Activated T-cell treated with anti-CD3 and anti-CD28 coated beads, Interleukin-2, amount 50 U/mL, for 1 hour (primary cell): Measurements from ENCODE around the gene MYO15A.

ENCODE experiments used
- DNase-seq: peaks from one replicate; pipeline ENCODE4 v3.0.0-alpha.2; 2020

Gene MYO15A, protein sequence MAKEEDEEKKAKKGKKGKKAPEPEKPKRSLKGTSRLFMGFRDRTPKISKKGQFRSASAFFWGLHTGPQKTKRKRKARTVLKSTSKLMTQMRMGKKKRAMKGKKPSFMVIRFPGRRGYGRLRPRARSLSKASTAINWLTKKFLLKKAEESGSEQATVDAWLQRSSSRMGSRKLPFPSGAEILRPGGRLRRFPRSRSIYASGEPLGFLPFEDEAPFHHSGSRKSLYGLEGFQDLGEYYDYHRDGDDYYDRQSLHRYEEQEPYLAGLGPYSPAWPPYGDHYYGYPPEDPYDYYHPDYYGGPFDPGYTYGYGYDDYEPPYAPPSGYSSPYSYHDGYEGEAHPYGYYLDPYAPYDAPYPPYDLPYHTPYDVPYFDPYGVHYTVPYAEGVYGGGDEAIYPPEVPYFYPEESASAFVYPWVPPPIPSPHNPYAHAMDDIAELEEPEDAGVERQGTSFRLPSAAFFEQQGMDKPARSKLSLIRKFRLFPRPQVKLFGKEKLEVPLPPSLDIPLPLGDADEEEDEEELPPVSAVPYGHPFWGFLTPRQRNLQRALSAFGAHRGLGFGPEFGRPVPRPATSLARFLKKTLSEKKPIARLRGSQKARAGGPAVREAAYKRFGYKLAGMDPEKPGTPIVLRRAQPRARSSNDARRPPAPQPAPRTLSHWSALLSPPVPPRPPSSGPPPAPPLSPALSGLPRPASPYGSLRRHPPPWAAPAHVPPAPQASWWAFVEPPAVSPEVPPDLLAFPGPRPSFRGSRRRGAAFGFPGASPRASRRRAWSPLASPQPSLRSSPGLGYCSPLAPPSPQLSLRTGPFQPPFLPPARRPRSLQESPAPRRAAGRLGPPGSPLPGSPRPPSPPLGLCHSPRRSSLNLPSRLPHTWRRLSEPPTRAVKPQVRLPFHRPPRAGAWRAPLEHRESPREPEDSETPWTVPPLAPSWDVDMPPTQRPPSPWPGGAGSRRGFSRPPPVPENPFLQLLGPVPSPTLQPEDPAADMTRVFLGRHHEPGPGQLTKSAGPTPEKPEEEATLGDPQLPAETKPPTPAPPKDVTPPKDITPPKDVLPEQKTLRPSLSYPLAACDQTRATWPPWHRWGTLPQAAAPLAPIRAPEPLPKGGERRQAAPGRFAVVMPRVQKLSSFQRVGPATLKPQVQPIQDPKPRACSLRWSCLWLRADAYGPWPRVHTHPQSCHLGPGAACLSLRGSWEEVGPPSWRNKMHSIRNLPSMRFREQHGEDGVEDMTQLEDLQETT (N-terminal part only)

DNA sequence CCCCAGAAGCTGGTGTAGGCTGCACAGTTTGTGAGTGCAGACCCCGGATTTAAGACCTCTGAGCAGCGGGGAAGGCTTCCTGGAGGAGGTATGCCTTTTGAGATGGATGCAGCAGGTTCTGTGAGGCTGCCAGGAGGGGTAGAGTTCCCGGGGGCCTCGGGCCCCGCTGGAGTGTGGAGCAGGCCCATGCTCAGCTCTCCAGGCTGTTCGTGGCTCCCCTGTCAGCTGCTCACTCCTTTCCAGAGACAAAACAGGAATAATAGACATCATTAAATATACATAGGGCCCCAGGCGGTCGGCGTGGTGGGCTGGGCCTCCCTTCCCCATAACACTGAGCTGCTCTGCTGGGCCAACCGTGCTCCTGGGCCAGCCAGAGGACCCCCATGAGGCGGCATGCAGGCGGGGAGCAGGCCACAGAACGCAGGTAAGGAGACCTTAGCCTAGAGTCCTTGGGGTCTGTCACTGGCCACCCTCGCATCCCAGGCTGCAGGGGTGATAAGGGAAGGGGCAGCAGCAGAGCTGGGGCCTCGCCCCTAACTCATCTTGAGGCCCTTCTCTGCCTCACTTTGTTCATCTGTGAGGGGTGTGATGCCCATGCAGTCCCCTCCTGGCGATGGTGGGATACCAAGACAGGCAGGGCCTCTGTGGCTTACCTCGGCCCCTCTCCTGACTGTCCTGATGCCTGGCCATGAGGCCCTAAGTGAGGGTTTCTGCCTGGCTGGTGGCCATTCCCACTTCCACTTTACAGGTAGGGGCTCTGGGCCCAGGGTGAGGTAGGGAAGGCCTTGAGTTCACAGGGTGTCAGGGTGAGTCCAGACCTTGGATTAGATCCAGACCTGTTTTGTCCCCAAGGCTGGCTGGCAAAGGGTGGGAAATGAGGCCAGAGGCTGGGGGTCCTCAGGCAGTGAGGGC, at the start of gene MYO15A:
MYO15A (plus strand) TSS at position 356 of the 912 bp plus-strand sequence. CDS start 10,045 bp downstream, outside the sequence.
- DNase-seq, result no peak

DNA sequence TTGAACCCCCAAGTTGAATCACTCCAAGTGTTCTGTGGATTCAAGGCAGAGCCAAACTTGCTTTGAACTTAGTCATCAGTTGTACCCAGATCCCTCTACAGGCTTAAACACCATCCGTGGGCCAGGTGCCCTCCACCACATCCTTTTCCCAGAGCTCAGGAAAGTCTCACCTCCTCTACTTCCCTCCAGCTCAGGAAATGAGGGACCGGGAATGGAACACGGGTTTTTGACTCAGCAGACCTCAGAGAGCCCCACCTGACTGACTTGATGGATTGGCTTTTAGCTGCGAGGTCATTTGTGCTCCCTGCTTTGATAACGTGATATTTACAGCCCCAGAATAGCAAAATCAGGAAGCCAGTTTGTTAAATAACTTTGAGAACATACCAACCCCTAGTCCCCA, 49.3 kb upstream of the MYO15A start:
- DNase-seq, result no peak

DNA sequence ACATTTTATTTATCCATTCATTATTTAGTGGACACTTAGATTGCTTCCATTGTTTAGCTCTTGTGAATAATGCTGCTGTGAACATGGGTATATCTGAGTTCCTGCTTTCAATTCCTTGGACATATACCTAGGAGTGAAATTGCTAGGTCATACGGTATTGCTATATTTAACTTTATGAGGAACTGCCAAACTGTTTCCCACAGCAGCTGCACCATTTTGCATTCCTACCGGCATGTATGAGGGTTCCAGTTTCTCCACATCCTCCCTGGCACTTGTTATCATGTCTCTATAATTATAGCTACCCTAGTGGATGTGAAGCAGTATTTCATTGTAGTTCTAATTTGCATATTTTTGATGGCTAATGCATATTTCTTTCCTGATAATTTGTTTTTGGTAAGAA, 44.5 kb upstream of the MYO15A start:
- no peak for DNase-seq

DNA sequence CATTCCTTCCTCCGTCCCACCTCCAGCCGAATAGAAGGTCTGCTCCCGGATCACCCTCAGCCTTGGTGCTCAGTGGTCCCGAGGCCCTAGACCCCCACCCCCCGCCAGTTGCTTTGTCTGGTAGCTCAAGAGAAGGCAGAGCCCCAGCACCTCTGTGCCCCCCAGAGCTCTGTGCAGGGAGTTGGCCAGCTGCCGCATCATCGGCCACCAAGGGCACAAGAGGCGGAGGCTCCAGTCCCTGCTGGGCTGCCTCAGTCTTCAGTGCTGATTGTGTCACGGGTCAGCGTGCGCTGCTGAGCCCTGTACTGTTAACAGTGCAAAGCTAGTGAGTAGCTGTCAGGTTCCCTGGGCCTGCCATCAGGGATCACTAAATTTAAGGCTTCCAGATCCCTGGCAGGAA, 43.0 kb upstream of the MYO15A start:
- no peak for DNase-seq

DNA sequence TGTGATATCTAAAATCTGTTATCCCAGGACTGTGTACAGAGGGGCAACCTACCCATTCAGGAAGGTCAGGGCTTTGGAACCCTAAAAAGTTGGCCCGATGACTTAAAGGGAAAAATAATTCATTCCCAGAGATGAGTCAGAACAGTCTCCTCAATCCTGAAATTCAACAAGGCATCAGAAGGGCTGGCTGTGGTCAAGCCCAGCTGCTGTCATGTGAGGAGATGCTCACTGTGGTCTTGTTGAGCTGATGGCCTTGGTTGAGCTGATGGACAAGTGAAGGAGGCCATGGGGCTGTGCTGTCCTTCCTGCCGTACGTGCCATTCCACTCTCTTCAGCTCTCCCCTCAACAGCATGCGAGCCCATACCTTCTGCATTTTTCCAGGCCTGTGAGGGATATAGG, 41.7 kb upstream of the MYO15A start:
- DNase-seq, result no peak

DNA sequence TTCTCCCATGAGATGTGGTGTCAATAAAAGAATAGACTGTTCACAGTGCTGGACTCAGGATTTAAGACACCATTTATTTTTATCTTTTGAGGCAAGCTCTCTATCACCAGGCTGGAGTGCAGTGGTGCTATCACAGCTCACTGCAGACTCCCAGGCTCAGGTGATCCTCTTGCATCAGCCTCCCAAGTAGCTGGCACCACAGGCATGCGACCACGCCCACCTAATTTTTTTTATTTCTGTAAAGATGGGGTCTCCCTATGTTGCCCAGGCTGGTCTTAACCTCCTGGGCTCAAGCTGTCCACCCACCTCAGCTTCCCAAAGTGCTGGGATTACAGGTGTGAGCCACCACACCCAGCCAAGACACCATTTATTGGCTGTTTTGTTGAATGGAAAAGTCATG, 39.5 kb upstream of the MYO15A start:
- DNase-seq, result no peak

DNA sequence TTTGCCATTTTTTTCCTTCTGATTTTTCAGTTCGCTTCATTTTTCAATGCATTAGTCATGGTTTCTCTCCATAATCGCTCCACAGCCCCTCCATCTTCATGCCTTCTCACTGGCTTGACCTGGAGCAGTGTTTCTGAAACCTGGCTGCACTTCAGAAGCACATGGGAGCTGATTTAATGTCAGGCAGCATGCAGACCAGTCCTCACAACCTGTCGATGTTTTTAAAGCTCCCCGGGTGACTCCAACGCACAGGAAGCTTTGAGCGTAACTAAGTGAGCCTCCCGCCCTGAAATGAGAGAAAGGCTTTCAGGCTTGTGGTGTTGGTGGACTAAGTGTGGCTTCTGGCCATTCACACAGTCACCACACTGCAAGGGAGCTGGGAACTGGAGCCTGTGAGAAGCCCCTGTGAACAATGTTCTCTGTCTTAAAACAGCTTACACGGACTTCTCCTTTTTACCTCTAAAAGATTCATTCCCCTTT, 37.7 kb upstream of the MYO15A start:
- no peak for DNase-seq

DNA sequence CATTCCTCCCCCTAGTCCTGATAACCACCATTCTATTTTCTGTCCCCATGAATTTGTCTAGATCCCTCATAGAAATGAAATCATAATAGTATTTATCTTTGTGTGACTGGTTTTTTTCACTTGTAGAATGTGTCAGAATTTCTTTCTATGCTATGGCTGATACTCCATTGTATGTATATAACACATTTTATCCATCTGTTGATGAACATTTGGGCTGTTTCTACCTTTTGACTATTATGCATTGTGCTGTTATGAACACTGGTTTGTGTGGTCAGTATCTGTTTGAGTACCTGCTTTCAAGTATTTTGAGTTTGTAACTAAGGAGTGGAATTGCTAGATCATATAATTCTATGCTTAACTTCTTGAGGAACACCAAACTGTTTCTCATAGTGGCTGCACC, 36.8 kb upstream of the MYO15A start:
- no peak for DNase-seq

DNA sequence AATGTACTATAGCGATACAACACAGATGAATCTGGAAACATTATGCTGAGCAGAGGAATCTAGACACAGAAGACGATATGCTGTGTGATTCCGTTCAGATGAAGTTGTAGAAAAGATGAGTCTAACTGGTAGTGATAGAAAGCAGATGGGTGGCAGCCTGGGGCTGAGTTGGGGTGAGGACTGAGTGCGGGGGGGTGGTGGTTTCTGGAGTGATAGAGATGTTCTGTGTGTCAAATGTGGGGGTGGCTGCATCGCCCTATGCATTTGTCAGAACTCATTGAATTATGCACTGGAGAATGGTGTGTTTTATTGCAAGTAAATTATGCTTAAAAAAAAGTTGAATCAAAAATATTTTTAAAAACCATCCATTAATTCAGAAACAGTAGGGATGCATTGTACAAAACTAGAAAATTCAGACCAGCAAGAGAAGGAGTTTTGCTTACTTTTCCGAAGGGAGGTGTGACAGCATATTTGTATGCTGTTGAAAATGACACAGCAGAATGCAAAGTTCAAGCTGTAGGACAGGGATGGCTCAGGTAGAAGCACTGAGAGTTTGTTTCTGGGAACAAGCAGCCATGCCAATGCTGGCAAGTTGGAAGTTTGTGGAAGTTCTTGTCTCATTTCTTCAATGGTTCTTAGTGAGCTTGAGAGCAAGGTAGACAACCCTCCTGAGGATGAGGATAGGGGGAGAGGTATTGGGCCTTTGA, 33.8 kb upstream of the MYO15A start:
- no peak for DNase-seq

DNA sequence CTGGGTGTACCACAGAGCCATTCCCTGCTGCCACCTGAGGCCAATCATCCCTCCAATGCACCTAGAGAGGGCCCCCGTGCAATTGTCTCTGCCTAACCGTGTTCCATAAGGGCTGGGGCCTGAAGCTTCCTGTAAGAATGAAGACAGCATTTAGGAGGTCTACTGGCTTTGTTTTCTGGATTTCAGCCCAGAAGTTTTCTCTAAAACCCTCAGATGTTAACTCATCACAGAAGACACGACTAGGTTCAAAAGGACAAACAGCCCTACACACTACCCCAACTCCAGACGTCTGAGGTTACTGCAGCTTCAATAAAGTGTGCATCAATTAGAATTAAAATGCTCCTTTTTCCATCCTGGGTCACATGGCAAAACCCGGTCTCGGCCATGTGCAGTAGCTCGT, 31.6 kb upstream of the MYO15A start:
- DNase-seq, result no peak

DNA sequence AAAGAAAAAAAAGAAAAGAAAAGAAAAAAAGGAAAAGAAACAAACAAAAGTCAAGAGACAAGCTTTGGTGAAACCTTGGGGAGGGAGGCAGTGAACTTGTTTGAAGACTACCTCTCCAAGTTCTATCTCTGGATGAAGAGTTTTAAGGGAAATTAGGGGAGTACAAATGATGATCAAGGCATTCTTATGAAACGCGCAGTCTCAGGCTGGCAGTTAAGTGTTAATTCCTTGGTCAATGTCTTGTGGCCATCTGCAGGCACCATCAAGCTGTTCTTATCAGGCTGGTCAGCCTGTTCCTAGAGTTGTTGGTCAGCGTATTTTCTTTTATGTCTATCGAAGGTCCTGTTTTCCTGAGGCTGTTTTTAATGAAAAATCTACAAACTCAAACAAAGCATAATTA, 29.0 kb upstream of the MYO15A start:
- no peak for DNase-seq

DNA sequence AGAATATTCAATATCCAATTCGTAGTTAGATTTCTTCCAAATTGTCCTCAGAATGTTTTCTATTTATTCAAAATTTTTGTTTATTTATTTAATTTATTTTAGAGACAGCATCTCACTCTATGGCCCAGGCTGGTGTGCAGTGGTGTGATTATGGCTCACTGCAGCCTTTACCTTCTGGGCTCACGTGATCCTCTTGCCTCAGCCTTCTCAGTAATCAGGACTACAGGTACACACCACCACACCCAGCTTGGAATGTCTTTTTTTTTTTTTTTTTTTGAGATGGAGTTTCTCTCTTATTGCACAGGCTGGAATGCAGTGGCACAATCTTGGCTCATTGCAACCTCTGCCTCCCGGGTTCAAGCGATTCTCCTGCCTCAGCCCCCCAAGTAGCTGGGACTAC, 24.3 kb upstream of the MYO15A start:
- no peak for DNase-seq

DNA sequence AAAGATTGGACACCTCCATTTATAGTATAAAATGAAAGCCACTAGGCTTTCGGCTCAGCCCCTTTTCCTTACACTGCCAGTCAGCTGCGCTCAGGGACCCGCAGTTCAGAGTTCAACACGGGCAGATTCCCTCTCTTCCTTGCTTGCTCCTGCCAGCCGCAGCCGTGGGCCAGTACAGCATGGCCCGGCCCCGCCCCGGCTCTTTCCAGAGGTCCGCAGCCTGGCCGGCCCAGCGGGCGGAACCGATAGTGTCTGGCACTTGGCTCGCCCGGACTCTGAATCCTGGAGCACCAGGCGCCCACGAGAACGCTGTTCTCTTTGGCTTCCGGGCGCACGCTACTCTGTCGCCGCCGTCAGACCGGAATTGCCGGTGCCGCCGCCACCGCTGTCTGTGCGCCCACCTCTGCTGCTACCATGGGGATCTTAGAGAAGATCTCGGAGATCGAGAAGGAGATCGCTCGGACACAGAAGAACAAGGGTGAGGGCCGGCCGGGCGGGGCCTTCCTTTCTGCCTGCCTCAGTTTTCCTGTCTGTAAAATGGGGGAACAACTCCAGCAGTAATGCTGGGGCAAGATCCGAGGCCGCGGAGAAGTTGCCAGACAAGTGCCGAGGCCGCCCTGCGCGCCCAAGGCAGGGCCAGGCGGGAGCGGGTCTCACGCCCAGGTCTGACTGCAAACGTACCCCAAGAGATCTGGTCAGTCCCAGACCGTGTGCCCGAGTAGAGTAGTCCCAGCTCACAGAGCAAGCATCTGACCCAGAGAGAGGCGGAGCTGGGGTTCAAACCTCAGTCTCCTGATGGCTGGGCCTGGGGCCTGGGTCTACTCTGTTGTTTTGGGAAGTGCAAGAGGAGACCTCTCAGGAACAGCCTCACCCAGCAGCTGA, 20.7 kb upstream of the MYO15A start, which contains the start of gene DRG2:
DRG2 (plus strand) TSS at position 339 of the 882 bp plus-strand sequence; CDS start at position 415, 76 bp downstream.
- DNase-seq, result peak; percentile 93

DNA sequence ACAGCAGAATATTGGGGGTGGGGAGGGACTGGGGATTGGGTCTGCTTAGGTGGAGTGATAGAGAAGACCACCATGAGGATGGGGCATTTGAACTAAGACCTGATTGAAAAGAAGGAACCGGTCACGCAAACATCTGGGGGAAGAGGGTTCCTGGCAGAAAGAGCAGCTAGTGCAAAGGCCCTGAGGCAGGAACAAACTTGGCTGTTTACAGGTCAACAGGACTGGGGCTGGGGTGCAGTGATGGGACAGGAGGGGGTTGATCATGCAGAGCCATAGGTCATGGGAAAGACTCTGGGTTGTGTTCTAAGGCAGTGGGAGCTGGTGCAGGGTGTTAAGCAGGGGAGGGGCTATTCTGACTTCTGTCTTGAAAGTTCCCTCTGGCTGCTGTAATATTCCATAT, 18.9 kb upstream of the MYO15A start:
- DNase-seq, result peak; percentile 12

DNA sequence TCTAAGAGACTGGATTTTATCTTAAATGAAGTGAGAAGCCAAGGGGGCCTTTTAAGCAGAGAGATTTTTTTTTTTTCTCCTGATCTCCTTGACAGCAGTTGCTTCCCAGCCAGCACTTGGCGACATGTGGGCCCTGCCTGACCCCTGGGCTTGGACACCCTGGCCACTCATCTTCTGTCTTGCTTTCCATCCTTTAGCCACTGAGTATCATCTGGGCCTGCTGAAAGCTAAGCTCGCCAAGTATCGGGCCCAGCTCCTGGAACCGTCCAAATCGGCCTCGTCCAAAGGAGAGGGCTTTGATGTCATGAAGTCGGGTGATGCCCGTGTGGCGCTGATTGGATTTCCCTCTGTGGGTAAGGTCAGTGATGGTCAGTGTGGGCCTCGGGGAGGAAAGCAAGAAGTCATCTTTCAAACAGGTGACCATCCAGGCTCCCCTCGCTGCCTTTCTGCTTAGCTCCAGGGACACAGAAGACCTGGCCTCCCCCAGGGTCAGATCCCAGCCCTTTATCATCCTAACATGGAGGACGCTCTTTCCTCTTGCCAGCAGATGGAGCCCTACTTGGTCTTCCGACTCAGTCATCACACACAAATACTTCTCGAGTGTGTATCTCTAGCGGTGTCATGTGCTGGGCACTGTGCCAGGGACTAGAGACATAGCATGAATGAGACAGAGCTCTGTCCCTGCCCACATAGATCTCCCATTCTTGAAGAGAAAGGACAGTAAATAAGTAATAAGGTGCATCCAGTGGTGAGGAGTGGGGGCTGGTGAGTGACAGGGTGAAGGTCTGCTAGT, 14.7 kb upstream of the MYO15A start:
- no peak for DNase-seq

DNA sequence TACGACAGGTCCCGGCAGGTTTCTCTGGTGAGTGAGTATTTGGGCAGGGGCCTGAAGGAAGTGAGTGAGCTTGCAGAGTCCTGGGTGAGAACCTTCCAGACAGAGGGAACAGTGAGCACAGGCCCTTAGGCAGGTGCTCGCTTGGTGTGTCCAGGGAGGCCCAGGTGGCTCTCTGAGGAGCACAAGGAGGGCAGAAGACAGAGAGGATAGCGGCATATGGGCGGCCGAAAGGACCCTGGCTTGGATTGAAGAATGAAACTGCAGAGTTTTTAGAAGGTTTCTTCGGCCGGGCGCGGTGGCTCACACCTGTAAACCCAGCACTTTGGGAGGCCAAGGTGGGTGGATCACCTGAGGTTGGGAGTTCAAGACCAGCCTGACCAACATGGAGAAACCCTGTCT, 14.1 kb upstream of the MYO15A start:
- DNase-seq, result no peak

DNA sequence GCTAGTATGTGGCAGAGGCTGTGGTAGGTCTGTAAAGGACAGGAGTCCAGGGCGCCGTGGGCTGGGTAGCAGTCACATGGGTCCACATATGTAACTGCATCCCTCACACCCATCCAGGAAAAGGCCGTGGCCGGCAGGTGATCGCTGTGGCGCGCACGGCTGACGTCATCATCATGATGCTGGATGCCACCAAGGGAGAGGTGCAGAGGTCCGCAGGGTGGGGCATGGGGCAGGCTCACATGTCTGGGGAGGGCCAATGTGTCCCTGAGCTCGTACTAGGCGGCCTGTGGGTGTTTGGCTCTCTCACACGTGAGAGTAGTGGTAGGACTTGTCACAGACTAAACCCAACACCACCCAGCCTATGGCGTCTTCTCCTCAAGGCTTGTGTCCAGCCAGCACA, 9.0 kb upstream of the MYO15A start:
- no peak for DNase-seq

DNA sequence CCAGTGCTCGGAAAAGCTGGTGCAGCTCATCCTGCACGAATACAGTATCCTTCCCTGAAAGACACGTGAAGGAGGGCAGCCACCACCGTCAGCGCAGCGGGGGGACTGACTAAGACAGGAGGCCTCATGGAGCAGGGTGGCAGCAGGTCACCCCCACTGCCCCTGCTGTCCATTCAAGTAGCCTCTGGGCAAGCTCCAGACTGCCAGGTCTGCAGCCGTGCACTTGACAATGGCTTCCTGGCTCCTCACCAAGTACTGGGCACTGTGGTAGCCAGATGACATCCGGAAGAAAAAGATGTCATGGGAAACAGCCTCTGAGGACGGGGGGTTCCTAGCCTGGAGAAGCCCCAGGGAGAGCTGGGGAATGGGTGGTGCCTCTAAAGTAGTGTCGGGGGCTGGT, 7.9 kb upstream of the MYO15A start:
- no peak for DNase-seq

DNA sequence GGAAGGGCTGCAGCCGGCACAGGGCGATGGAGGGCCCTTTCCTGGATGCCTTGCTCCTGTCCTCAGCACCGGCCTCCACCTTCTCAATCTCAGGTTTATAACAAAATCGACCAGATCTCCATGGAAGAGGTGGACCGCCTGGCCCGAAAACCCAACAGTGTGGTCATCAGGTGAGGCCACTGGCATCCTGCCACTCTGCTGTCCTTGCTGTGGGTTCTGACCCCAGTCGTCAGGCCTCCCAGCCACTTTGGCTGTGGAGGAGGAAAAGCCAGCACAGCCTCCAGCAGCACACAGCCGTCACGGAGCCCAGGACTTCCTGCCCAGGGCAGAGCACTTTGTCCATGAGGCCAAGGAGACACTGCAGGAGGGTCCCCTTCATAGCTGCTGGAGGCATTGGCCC, 6.7 kb upstream of the MYO15A start:
- DNase-seq, result no peak
